GM13976 (cell line): ENCODE data around the gene USH2A.

ENCODE experiments used
- DNase-seq: peaks from one replicate; pipeline ENCODE4 v3.0.0; 2012; ENCODE audit warnings: low spot score
- in situ Hi-C: fragments of 300-500 bp; cut with MboI; formaldehyde crosslinking; loops from one replicate; pipeline ENCODE4 v1.12.0; 2022; ENCODE audit warnings: low sequenced_read_pairs, mixed read lengths, inconsistent platforms; ENCODE audit not compliant: unreplicated experiment
- TF ChIP-seq, protein P1 (sequence below): IDR thresholded peaks from 2 replicates; pipeline ENCODE4 v1.5.1; 2012; ENCODE audit warnings: borderline replicate concordance, mild to moderate bottlenecking; ENCODE audit not compliant: insufficient read depth; ENCODE audit errors: extremely low read depth, missing control alignments, control extremely low read depth

The USH2A gene

DNA sequence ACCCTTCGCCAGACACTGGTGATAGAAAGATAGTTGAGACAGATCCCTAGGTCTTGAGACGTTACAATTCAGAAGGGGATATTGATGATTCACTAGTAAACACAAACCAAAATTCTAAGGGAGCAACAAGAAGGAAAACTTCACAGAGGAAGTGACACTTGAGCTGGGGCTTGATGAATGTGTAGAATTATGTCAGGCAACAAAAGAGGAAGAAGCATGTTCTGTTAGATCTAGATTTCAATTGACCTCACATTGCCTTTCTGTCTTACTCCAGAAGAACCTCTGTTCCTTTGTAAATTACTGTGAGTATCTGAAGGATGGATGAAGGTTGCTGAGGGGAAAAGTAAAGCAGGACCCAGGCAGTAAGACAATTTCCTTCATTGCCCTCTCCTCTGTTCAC, 528.0 kb downstream of the USH2A start:
- TF ChIP-seq, protein P1, sequence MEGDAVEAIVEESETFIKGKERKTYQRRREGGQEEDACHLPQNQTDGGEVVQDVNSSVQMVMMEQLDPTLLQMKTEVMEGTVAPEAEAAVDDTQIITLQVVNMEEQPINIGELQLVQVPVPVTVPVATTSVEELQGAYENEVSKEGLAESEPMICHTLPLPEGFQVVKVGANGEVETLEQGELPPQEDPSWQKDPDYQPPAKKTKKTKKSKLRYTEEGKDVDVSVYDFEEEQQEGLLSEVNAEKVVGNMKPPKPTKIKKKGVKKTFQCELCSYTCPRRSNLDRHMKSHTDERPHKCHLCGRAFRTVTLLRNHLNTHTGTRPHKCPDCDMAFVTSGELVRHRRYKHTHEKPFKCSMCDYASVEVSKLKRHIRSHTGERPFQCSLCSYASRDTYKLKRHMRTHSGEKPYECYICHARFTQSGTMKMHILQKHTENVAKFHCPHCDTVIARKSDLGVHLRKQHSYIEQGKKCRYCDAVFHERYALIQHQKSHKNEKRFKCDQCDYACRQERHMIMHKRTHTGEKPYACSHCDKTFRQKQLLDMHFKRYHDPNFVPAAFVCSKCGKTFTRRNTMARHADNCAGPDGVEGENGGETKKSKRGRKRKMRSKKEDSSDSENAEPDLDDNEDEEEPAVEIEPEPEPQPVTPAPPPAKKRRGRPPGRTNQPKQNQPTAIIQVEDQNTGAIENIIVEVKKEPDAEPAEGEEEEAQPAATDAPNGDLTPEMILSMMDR = no peak
- in situ Hi-C loops = no loop called here
- DNase-seq = no peak

DNA sequence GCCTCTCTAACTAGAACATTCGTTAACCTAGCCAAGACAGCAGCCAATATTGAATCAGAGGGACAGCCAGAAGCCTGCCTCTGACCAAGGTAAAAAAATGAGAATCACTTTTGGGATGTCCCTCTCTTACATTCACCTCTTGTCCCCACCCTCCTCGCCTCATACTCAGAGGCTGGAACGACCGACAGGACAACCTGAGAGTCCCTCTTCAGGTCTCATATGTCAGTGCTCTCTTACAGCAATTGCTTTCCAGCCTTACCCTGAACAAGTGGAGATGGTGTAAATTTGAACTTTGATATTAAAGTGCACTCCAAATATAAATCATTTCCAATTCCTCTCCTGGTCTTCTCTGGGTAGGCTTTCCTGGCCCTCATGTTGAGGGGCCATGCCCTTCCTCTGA, 528.6 kb downstream of the USH2A start:
- TF ChIP-seq, protein P1 = no peak
- in situ Hi-C loops = no loop called here
- DNase-seq = no peak

DNA sequence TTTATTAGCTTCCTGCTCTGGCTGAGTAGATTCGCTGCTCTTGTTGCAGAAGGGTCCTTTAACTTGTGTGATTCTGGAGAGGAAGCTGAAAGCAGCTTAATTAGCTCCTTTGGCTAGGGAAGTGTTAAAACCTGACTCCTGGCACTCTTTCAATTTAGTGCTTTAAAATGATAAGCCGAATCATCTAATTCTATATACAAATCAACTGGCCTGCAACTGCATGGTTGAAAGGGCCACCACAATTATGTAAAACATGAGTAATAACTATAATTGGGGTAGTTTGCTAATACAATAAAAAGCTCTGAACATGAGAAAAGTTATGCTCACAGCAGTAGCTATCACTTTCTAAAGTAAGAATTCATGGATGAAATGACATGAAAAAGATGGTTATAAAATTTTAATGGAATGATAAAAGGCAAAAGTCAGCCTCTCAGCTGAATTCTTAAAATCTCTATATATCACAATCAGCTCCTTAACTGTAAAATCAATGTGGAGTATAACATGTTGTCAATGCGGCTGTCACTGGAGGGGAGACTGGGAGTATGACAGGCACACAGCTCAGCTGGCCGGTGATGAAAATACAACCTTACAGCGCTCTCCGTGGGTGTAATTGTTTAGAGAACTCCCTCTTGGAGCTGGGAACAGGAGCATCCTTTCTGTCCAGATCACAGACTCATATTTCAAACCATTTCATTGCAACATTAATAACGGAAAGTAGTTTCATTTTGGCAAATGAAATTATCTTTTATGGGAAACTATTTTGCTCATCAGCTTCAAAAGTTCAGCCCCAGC, 531.8 kb downstream of the USH2A start:
- no peak for DNase-seq
- in situ Hi-C loops = no loop called here
- TF ChIP-seq, protein P1 = no peak

DNA sequence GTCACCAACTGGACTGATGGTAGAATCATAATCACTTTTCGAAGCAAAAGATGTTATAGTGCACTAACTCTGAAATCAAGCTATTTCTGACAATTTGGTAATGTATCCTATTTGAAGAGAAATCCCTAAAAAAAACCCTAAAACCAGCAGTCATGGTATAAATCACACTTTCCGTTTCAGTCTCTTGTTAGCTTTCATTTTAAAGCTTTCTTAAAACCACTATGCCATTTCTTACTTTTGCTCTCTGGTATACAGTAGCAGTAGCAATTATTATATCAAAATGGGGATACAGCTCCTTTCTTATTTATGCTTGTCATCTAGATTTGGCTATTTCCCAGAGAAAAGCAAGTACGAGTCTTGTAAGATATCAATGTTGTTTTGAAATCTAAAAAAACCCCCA, 532.8 kb downstream of the USH2A start:
- in situ Hi-C loops = no loop called here
- TF ChIP-seq, protein P1 = no peak
- DNase-seq = no peak

DNA sequence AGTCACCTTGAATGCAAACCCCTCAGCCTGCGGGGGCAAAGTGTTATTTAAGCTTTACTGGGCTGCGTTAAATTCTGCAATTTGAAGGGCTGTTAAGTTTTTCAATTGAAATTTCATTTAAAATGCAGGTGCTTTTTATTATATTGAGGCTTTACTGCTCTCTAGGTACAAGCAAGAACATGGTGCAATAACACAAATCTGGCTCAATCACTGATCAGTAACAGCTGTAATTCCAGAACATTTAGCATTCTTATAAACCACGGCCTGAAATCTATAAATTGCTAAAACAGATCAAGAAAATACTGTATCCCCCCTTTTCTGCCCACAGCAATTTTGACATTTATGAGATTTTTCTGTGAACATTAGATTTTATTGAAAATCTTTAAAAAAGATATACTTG, 533.4 kb downstream of the USH2A start:
- DNase-seq = no peak
- in situ Hi-C loops = no loop called here
- TF ChIP-seq, protein P1 = no peak

DNA sequence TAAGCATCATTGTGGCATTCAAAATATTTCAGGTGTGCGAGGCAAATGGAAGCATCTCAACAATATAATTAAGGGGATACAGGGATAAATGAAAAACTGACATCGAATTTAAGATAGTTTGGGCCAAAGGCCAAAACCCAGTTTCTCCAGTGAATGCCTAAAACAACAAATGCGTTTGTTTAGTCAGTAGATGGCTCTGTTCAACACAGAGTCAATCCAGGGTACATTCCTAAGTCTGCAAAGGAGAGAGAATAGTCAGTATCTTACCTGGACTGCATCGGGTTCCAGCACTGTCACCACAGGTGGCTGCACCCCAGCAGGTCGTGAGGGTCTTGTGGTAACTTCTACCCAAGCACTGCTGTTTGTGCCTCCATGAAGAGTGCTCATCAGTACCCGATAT, 535.1 kb downstream of the USH2A start:
- DNase-seq = no peak
- TF ChIP-seq, protein P1 = no peak
- in situ Hi-C loops = no loop called here
